PC-9 (cell line): ENCODE data around the gene MAP2K5. TPM values are rescaled to one million over a fixed set of nuclear protein-coding genes. Genes with fewer than 3 reads are reported as not detected.

ENCODE experiments used
- BruUV-seq: library from RNA; stranded (reverse); fragments of 400-500 nt; replicated peaks from 2 replicates; lab custom pipeline; 2021; lab: Mats Ljungman, UMichigan
- CTCF ChIA-PET: fragments of 300-600 bp; sonication (Branson Sonifier 250); formaldehyde crosslinking; loops from one replicate; lab custom pipeline; 2022; ENCODE audit warnings: antibody characterized with exemption; lab: Charles Lee
- POLR2A ChIA-PET: fragments of 300-600 bp; sonication (Branson Sonifier 250); formaldehyde crosslinking; loops from one replicate; lab custom pipeline; 2022; ENCODE audit warnings: antibody characterized with exemption; ENCODE audit not compliant: unreplicated experiment; lab: Charles Lee
- DNase-seq, 2 experiments: peaks; one replicate each; pipeline versions ENCODE4 v3.0.0 to v3.0.0-alpha.2; 2015 to 2022; ENCODE audit warnings: mixed read lengths in 1 of 2
- H2AFZ ChIP-seq: fragments of 200-600 bp; sonication (generic); 2 replicates; pipeline ENCODE4 v1.8.1; 2017; ENCODE audit warnings: antibody characterized with exemption
- H3F3A ChIP-seq: fragments of 200-600 bp; sonication (generic); 2 replicates; pipeline ENCODE4 v1.8.1; 2017; ENCODE audit warnings: antibody characterized with exemption, mild to moderate bottlenecking, low read depth; ENCODE audit not compliant: insufficient read depth
- H3K27ac ChIP-seq: fragments of 200-600 bp; sonication (generic); 2 replicates; pipeline ENCODE4 v1.6.1; 2016; ENCODE audit warnings: mixed run types
- H3K27me3 ChIP-seq: fragments of 200-600 bp; sonication (generic); 2 replicates; pipeline ENCODE4 v1.6.1; 2016; ENCODE audit warnings: low read depth, mixed run types; ENCODE audit not compliant: insufficient read depth
- H3K36me3 ChIP-seq: fragments of 200-600 bp; sonication (generic); 2 replicates; pipeline ENCODE4 v1.6.1; 2016; ENCODE audit warnings: low read depth, mixed run types
- H3K4me1 ChIP-seq: fragments of 200-600 bp; sonication (generic); replicated peaks from 2 replicates; pipeline ENCODE4 v1.6.1; 2016; ENCODE audit warnings: mixed run types; ENCODE audit not compliant: insufficient read depth
- H3K4me2 ChIP-seq: fragments of 200-600 bp; sonication (generic); 2 replicates; pipeline ENCODE4 v1.6.1; 2017; ENCODE audit warnings: mixed run types
- H3K4me3 ChIP-seq: fragments of 200-600 bp; sonication (generic); 2 replicates; pipeline ENCODE4 v1.6.1; 2016; ENCODE audit warnings: mixed run types
- H3K79me2 ChIP-seq: fragments of 200-600 bp; sonication (generic); 2 replicates; pipeline ENCODE4 v1.6.1; 2017; ENCODE audit warnings: low read depth, mixed run types
- H3K9me2 ChIP-seq: fragments of 200-600 bp; sonication (generic); 2 replicates; pipeline ENCODE4 v1.8.1; 2017; ENCODE audit warnings: mild to moderate bottlenecking; ENCODE audit not compliant: insufficient read depth
- H3K9me3 ChIP-seq: fragments of 200-600 bp; sonication (generic); 2 replicates; pipeline ENCODE4 v1.8.1; 2016; ENCODE audit warnings: low read depth; ENCODE audit not compliant: insufficient read depth
- H4K20me1 ChIP-seq: fragments of 200-600 bp; sonication (generic); 2 replicates; pipeline ENCODE4 v1.8.1; 2017; ENCODE audit not compliant: insufficient read depth
- EZH2 ChIP-seq: fragments of 200-600 bp; sonication (generic); IDR thresholded peaks from 2 replicates; pipeline ENCODE4 v1.8.0; 2017; ENCODE audit warnings: antibody characterized with exemption, low read depth
- intact Hi-C: fragments of 100-400 bp; cut with micrococcal nuclease; formaldehyde crosslinking; loops from one replicate; pipeline ENCODE4 v1.10.0; 2022; ENCODE audit not compliant: unreplicated experiment
- total RNA-seq: library from RNA; stranded (reverse); gene quantifications from 2 replicates; pipeline ENCODE4 v1.2.3, GENCODE V29; 2021
- TF ChIP-seq, protein P1 (sequence below): fragments of 200-600 bp; sonication (generic); conservative IDR thresholded peaks from 2 replicates; pipeline ENCODE4 v1.6.1; 2017; ENCODE audit warnings: mixed run types, antibody characterized with exemption, mild to moderate bottlenecking, moderate library complexity

Gene MAP2K5
- total RNA-seq, 1 experiment from 2014 or later: 26.9 TPM

DNA sequence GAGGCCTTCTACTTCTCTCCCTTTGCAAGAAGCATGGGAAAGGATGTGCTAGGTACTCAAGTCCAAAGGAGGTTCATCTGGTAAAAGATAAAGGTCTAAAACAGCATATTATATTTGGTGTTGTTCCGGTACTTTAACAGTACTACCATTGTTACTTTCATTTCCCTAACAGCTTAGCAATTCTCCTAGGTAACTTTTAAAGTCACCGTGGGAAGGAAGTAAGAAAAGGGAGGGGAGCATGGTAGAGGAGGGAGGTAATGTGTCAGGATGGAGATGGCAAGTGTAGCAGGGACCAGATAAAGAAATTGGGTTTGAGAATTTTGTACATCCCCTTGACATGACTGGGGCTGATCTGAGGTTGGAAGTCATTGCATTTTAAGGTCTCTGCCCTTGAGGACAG is 193.4 kb downstream of the MAP2K5 start:
- Histone ChIP-seq H2AFZ (no peak overlapping the region), H3K9me2 (no peaks in the 10 kb centered on the region), H3K4me1 (no peaks in the 10 kb centered on the region), H3K27me3 (no peaks in the 10 kb centered on the region), H3K9me3 (no peaks in the 10 kb centered on the region), H3K4me2 (no peak overlapping the region), H3K36me3 (no peaks in the 10 kb centered on the region), H3F3A (no peaks in the 10 kb centered on the region), H3K27ac (no peak overlapping the region), H3K79me2 (no peaks in the 10 kb centered on the region), H4K20me1 (no peaks in the 10 kb centered on the region), H3K4me3 (no peak overlapping the region)
- intact Hi-C loops: no loop called here
- POLR2A ChIA-PET: no interaction called here
- TF ChIP-seq, protein P1, sequence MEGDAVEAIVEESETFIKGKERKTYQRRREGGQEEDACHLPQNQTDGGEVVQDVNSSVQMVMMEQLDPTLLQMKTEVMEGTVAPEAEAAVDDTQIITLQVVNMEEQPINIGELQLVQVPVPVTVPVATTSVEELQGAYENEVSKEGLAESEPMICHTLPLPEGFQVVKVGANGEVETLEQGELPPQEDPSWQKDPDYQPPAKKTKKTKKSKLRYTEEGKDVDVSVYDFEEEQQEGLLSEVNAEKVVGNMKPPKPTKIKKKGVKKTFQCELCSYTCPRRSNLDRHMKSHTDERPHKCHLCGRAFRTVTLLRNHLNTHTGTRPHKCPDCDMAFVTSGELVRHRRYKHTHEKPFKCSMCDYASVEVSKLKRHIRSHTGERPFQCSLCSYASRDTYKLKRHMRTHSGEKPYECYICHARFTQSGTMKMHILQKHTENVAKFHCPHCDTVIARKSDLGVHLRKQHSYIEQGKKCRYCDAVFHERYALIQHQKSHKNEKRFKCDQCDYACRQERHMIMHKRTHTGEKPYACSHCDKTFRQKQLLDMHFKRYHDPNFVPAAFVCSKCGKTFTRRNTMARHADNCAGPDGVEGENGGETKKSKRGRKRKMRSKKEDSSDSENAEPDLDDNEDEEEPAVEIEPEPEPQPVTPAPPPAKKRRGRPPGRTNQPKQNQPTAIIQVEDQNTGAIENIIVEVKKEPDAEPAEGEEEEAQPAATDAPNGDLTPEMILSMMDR: no peak
- no TSS peak for BruUV-seq
- CTCF ChIA-PET: no interaction called here
- DNase-seq: no peak

GRCh38 chr15:67736810-67737209 is 194.3 kb downstream of the MAP2K5 start:
- no peak for DNase-seq
- H4K20me1 ChIP-seq: no peaks in the 10 kb centered on the region
- no peak overlapping the region for H3K4me2 ChIP-seq
- TF ChIP-seq EZH2: no peak
- TF ChIP-seq, protein P1: no peak
- ChIA-PET CTCF (no interaction called here), POLR2A (interaction anchor here (0.5 kb wide), 1 partner anchor 17 kb away, joined by 4 read pairs; no protein-coding TSS in a partner anchor)
- H3F3A ChIP-seq: no peaks in the 10 kb centered on the region
- intact Hi-C loops: no loop called here
- H3K79me2 ChIP-seq: no peaks in the 10 kb centered on the region
- H2AFZ ChIP-seq: no peak overlapping the region
- no peak overlapping the region for H3K4me3 ChIP-seq
- no peaks in the 10 kb centered on the region for H3K4me1 ChIP-seq
- no peak overlapping the region for H3K27ac ChIP-seq
- H3K9me2 ChIP-seq: no peaks in the 10 kb centered on the region
- H3K27me3 ChIP-seq: no peaks in the 10 kb centered on the region
- no TSS peak for BruUV-seq
- no peaks in the 10 kb centered on the region for H3K36me3 ChIP-seq
- H3K9me3 ChIP-seq: no peaks in the 10 kb centered on the region

GRCh38 chr15:67738056-67738455 is 195.6 kb downstream of the MAP2K5 start:
- BruUV-seq: no TSS peak
- CTCF ChIA-PET: no interaction called here

More at GRCh38 chr15:67738056-67738455, 195.6 kb downstream of the MAP2K5 start:
- Histone ChIP-seq H3K27ac (no peak overlapping the region), H3K4me2 (no peak overlapping the region), H2AFZ (no peak overlapping the region), H3F3A (no peaks in the 10 kb centered on the region), H3K9me2 (no peaks in the 10 kb centered on the region), H3K9me3 (no peaks in the 10 kb centered on the region), H3K4me3 (no peak overlapping the region), H3K4me1 (no peaks in the 10 kb centered on the region), H4K20me1 (no peaks in the 10 kb centered on the region), H3K36me3 (no peaks in the 10 kb centered on the region), H3K79me2 (no peaks in the 10 kb centered on the region), H3K27me3 (no peaks in the 10 kb centered on the region)
- TF ChIP-seq, protein P1: no peak
- no peak for TF ChIP-seq EZH2
- intact Hi-C loops: no loop called here
- DNase-seq: no peak
- POLR2A ChIA-PET: interaction anchor here (0.6 kb wide), 1 partner anchor 562 kb away, joined by 4 read pairs; no protein-coding TSS in a partner anchor
